Dermis blood vessel endothelial cell (primary cell): ENCODE measurements around the gene WDR87. TPM values are rescaled to one million over a fixed set of nuclear protein-coding genes. Genes with fewer than 3 reads are reported as not detected.
"Not testable (repeated sequence)": the region's sequence is repeated elsewhere in the genome, so short reads cannot be mapped to it uniquely, and the experiment has no call there.

Experiments
- DNase-seq: peaks from one replicate; pipeline ENCODE4 v3.0.0; 2010
- total RNA-seq: library from RNA; depleted of rRNA; stranded (reverse); fragments of >200 nt; gene quantifications from 2 replicates; pipeline ENCODE4 v1.2.3, GENCODE V29; 2014

The WDR87 gene
- total RNA-seq, 1 donor from 2014 or later = not detected

- peak; percentile 38 for DNase-seq
Observed at GRCh38 chr19:37930416-37930815, 24.0 kb upstream of the WDR87 start.

- no peak for DNase-seq
Observed at GRCh38 chr19:37929355-37929923, 23.0 kb upstream of the WDR87 start.

GRCh38 chr19:37928527-37929286, 22.3 kb upstream of the WDR87 start:
- no peak for DNase-seq

- DNase-seq = no peak
Observed at GRCh38 chr19:37926711-37927110, 20.3 kb upstream of the WDR87 start.

- DNase-seq = no peak
Observed at GRCh38 chr19:37926255-37926654, 19.9 kb upstream of the WDR87 start.

- DNase-seq = no peak
Observed at GRCh38 chr19:37925212-37925611, 18.8 kb upstream of the WDR87 start.

- DNase-seq = not testable (repeated sequence)
Observed at GRCh38 chr19:37924573-37924972, 18.2 kb upstream of the WDR87 start.

GRCh38 chr19:37920591-37921450, 14.4 kb upstream of the WDR87 start:
- DNase-seq = peak; percentile 18

- peak; percentile 18 for DNase-seq
Observed at GRCh38 chr19:37914908-37915307, 8.5 kb upstream of the WDR87 start.

- DNase-seq = no peak
Observed at GRCh38 chr19:37909661-37910199, 3.3 kb upstream of the WDR87 start.

- peak; percentile 14 for DNase-seq
Observed at GRCh38 chr19:37907735-37908455, 1.5 kb upstream of the WDR87 start.

- DNase-seq = peak; percentile 97
Observed at GRCh38 chr19:37906869-37907734, 708 bp upstream of the WDR87 start, which contains the start of gene SIPA1L3. SIPA1L3 (plus strand) TSS chr19:37907208; CDS start chr19:38081566, 174,358 bp downstream.

GRCh38 chr19:37903096-37903495, 3.3 kb downstream of the WDR87 start:
- no peak for DNase-seq

- peak; percentile 90 for DNase-seq
Observed at GRCh38 chr19:37902668-37903067, 3.7 kb downstream of the WDR87 start.

GRCh38 chr19:37899966-37900365, 6.4 kb downstream of the WDR87 start:
- no peak for DNase-seq

- DNase-seq = no peak
Observed at GRCh38 chr19:37899453-37899852, 6.9 kb downstream of the WDR87 start.

- no peak for DNase-seq
Observed at GRCh38 chr19:37896180-37896579, 10.2 kb downstream of the WDR87 start.

GRCh38 chr19:37893845-37894575, 12.4 kb downstream of the WDR87 start:
- DNase-seq = no peak

- no peak for DNase-seq
Observed at GRCh38 chr19:37886571-37886970, 19.8 kb downstream of the WDR87 start.

GRCh38 chr19:37885392-37885791, 21.0 kb downstream of the WDR87 start:
- DNase-seq = no peak

GRCh38 chr19:37877147-37877546, 29.2 kb downstream of the WDR87 start:
- no peak for DNase-seq
